ENCODE results near the gene C2orf92.

- TF ChIP-seq EZH2 (IDR thresholded peaks at IDR 0.05) (no peak), POLR2AphosphoS5 (IDR thresholded peaks at IDR 0.05; ENCODE audit: borderline replicate concordance, low read depth, low read length) (no peak), FOXP2 (optimal IDR thresholded peaks at IDR 0.05; ENCODE audit: control extremely low read depth, extremely low read length, insufficient read depth) (no peak)
These were observed 36.6 kb downstream of the C2orf92 start for GRCh38 chr2:97706112-97706511.

Measured in SK-N-MC (cell line).